ENCODE measurements around the gene ETV7.

ETV7 gene

GRCh38 chr6:36364669-36365479 lies 22.6 kb downstream of the ETV7 start:
- TF ChIP-seq TCF12 (IDR thresholded peaks at IDR 0.05; ENCODE audit: low read depth) (no peak), MAX (IDR thresholded peaks at IDR 0.05) (no peak), USF1 (IDR thresholded peaks at IDR 0.05) (no peak), TEAD4 (IDR thresholded peaks at IDR 0.05) (no peak), CREB1 (IDR thresholded peaks at IDR 0.05; ENCODE audit: low read depth) (no peak), ZBTB7A (IDR thresholded peaks at IDR 0.05; ENCODE audit: low read depth) (no peak), FOXM1 (IDR thresholded peaks at IDR 0.05; ENCODE audit: borderline replicate concordance, low read depth) (no peak), YY1 (IDR thresholded peaks at IDR 0.05; ENCODE audit: low read depth) (no peak), REST (IDR thresholded peaks at IDR 0.05; ENCODE audit: low read depth) (no peak), RAD21 (IDR thresholded peaks at IDR 0.05; ENCODE audit: low read depth) (no peak), CEBPB (IDR thresholded peaks at IDR 0.05) (no peak)

- TF ChIP-seq YY1 (IDR thresholded peaks at IDR 0.05; ENCODE audit: low read depth), result no peak
- no peak for TF ChIP-seq CEBPB (IDR thresholded peaks at IDR 0.05)
- TF ChIP-seq EGR1 (IDR thresholded peaks at IDR 0.05), result no peak
- TF ChIP-seq CREB1 (IDR thresholded peaks at IDR 0.05; ENCODE audit: low read depth), result no peak
- no peak for TF ChIP-seq ZBTB7A (IDR thresholded peaks at IDR 0.05; ENCODE audit: low read depth)
- TF ChIP-seq NFIC (IDR thresholded peaks at IDR 0.05), result no peak
- TF ChIP-seq FOXM1 (IDR thresholded peaks at IDR 0.05; ENCODE audit: borderline replicate concordance, low read depth), result no peak
- no peak for TF ChIP-seq RAD21 (IDR thresholded peaks at IDR 0.05; ENCODE audit: low read depth)
- no peak for TF ChIP-seq USF1 (IDR thresholded peaks at IDR 0.05)
- no peak for TF ChIP-seq TEAD4 (IDR thresholded peaks at IDR 0.05)
- no peak for TF ChIP-seq TAF1 (IDR thresholded peaks at IDR 0.05; ENCODE audit: low read depth)
- no peak for TF ChIP-seq MAX (IDR thresholded peaks at IDR 0.05)
- TF ChIP-seq EP300 (IDR thresholded peaks at IDR 0.05; ENCODE audit: borderline replicate concordance), result no peak
- no peak for TF ChIP-seq TCF12 (IDR thresholded peaks at IDR 0.05; ENCODE audit: low read depth)
- no peak for TF ChIP-seq REST (IDR thresholded peaks at IDR 0.05; ENCODE audit: low read depth)
Observed at GRCh38 chr6:36362551-36363370, 24.7 kb downstream of the ETV7 start.

DNA sequence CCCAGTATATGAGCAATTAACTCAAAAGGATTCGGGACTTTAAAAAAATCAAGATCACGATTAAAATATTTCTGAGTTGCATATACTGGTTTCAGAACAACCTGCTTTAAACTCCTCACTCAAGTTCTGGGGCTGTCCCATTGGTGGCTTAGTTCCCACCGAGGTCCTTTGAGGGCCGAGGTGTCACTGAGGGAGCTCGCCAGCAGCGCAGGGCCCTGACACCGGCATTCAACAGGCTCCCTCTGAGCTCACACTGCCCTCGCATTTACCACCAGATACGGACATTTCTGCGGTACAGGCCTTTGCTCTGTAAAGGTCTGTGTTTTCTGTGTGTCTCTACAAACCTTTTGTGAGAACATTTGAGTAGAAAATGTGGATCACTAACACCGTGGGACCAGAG lies 26.4 kb downstream of the ETV7 start:
- no peak for TF ChIP-seq MAX (IDR thresholded peaks at IDR 0.05)
- TF ChIP-seq ZBTB7A (IDR thresholded peaks at IDR 0.05; ENCODE audit: low read depth), result no peak
- TF ChIP-seq REST (IDR thresholded peaks at IDR 0.05; ENCODE audit: low read depth), result no peak
- TF ChIP-seq TCF12 (IDR thresholded peaks at IDR 0.05; ENCODE audit: low read depth), result no peak
- TF ChIP-seq CEBPB (IDR thresholded peaks at IDR 0.05), result no peak
- TF ChIP-seq EGR1 (IDR thresholded peaks at IDR 0.05), result no peak
- no peak for TF ChIP-seq TAF1 (IDR thresholded peaks at IDR 0.05; ENCODE audit: low read depth)
- no peak for TF ChIP-seq CREB1 (IDR thresholded peaks at IDR 0.05; ENCODE audit: low read depth)
- TF ChIP-seq EP300 (IDR thresholded peaks at IDR 0.05; ENCODE audit: borderline replicate concordance), result no peak
- TF ChIP-seq USF1 (IDR thresholded peaks at IDR 0.05), result no peak
- TF ChIP-seq NFIC (IDR thresholded peaks at IDR 0.05), result no peak
- TF ChIP-seq RAD21 (IDR thresholded peaks at IDR 0.05; ENCODE audit: low read depth), result no peak
- no peak for TF ChIP-seq FOXM1 (IDR thresholded peaks at IDR 0.05; ENCODE audit: borderline replicate concordance, low read depth)
- no peak for TF ChIP-seq YY1 (IDR thresholded peaks at IDR 0.05; ENCODE audit: low read depth)
- no peak for TF ChIP-seq TEAD4 (IDR thresholded peaks at IDR 0.05)
